Measurements from ENCODE around the gene TMBIM6.

TMBIM6 gene

DNA sequence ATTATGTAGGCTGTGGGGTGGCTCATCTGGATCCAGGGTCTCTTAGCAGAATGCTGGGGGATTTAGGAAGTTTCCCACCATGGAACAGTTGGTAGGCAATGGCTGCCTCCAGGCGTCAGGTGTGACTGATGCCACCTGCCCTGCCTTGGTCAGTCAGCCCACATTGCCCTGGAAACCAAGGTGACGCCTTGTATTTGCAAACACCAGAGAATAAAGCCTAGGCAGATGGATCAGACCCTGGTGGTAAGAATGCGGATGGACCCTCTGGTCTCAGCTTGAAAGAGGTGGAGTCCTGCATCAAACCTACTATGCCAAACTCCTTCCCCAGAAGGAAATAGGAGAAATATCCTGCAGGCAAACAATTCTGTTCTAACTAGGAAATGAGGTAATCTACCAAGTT lies 48.6 kb downstream of the TMBIM6 start:
- peak; percentile 30 for TF ChIP-seq CTCF (IDR thresholded peaks at IDR 0.05; ENCODE audit: low read depth, low read length, missing control alignments)
- no peak for DNase-seq
- no peak overlapping the region for H3K4me3 ChIP-seq (ENCODE audit: low read depth, low read length)
- no peaks in the 10 kb centered on the region for H3K27me3 ChIP-seq (replicated peaks)
- H3K36me3 ChIP-seq (replicated peaks), result peaks cover 30% of the 10 kb centered on the region
- in situ Hi-C loops (cut with HindIII; ENCODE audit: low pct_ligation_motif_present, low sequenced_read_pairs), result no loop called here
- no peak overlapping the region for H3K27ac ChIP-seq

DNA sequence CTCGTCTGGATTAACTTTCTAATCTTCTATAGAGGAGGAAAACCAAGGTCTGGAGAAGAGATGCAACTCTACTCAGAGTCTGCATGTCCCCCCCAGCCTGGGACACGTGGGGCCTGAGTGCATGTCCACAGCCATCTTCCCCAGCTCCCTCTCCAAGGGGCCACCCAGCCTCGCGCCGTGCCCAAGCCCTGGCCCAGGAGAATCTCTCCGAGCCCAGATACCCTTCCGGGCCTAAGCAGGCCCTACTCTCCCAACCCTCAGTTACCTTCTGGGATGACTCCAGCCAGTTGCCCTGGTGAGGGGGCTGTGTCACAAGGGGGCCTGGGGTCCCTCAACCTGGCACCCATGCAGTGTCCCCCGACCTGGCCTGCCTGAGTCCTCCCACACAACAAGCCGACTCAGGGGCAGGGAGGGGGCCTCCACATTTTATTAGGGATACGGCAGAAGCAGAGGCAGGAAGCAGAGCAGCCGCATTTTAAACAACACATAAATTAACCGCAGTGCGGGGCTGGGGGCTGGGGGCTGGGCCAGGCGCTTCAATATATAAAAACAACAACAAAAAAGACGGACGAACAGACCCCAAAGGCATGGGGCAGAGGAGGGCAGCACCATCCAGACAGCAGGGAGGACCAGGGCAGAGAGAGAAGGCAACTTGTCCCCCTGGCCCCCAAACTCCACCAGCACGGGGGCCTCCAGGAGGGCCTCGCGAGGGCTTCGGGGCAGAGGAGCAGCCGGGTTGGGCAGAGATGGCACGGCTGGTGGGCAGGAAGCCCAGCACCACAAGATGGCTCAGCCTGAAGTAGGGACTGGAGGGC lies 49.6 kb downstream of the TMBIM6 start:
- DNase-seq, result no peak
- in situ Hi-C loops (cut with HindIII; ENCODE audit: low pct_ligation_motif_present, low sequenced_read_pairs), result no loop called here
- Histone ChIP-seq H3K36me3 (replicated peaks) (peaks cover 33% of the 10 kb centered on the region), H3K4me3 (ENCODE audit: low read depth, low read length) (no peak overlapping the region), H3K27me3 (replicated peaks) (no peaks in the 10 kb centered on the region), H3K27ac (no peak overlapping the region)
- TF ChIP-seq CTCF (IDR thresholded peaks at IDR 0.05; ENCODE audit: low read depth, low read length, missing control alignments), result no peak

DNA sequence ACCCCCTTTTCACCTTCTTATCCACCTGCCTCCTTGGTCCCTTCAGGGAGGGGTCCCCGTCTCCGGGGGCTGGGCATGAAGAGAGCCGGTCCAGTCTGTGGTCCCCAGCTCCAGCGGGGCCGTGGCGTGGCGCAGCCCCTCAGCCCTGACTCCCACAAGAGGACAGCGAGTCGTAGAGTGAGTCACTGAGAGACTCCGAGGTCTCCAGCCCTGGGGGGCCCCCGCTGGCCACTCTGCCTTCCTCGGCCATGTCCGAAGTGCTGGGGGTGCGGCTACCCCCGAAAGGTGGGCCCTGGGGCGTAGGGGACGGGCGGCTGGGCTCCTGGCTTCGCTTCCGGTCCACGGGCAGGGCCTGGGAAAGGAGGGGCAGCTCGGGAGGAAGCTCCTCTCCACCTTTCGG lies 50.3 kb downstream of the TMBIM6 start:
- TF ChIP-seq CTCF (IDR thresholded peaks at IDR 0.05; ENCODE audit: low read depth, low read length, missing control alignments), result no peak
- Histone ChIP-seq H3K36me3 (replicated peaks) (peaks cover 41% of the 10 kb centered on the region), H3K4me3 (ENCODE audit: low read depth, low read length) (no peak overlapping the region), H3K27me3 (replicated peaks) (no peaks in the 10 kb centered on the region), H3K27ac (no peak overlapping the region)
- DNase-seq, result no peak
- in situ Hi-C loops (cut with HindIII; ENCODE audit: low pct_ligation_motif_present, low sequenced_read_pairs), result no loop called here

GRCh38 chr12:49792181-49792970 lies 51.0 kb downstream of the TMBIM6 start:
- no peak for TF ChIP-seq CTCF (IDR thresholded peaks at IDR 0.05; ENCODE audit: low read depth, low read length, missing control alignments)
- H3K36me3 ChIP-seq (replicated peaks), result peaks cover 48% of the 10 kb centered on the region
- in situ Hi-C loops (cut with HindIII; ENCODE audit: low pct_ligation_motif_present, low sequenced_read_pairs), result no loop called here
- DNase-seq, result no peak
- H3K27me3 ChIP-seq (replicated peaks), result no peaks in the 10 kb centered on the region
- no peak overlapping the region for H3K4me3 ChIP-seq (ENCODE audit: low read depth, low read length)
- no peak overlapping the region for H3K27ac ChIP-seq

DNA sequence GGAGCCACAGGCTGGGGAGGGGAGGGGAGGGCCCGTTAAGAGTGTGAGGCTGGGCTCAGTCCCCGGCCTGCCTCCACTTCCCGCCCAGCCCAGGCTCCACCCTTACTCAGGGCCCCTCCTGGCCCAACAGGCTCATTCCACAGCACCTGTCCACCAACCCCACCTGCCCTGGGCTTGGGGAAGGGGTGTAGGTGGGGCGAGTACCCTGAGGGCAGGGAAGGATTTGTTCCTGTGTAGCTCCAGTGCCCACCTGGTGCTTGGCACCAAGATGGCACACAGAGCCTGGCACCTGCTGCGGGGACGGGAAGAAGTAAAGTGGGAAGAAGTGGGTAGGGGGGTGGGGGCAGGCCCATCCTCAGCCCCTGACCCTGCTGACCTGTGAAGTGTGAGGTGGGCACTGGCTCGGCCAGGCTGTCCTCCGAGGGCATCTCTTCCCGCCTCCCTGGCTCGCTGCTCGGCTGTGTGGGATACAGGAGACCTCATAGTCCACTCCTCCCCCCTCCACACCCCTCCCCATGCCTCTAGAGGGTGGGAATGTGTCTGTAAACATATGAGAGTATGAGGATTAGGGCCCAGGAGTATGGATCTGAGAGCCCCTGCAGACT lies 51.7 kb downstream of the TMBIM6 start:
- in situ Hi-C loops (cut with HindIII; ENCODE audit: low pct_ligation_motif_present, low sequenced_read_pairs), result no loop called here
- DNase-seq, result no peak
- Histone ChIP-seq H3K4me3 (ENCODE audit: low read depth, low read length) (no peak overlapping the region), H3K36me3 (replicated peaks) (peaks cover 55% of the 10 kb centered on the region), H3K27me3 (replicated peaks) (no peaks in the 10 kb centered on the region), H3K27ac (no peak overlapping the region)
- no peak for TF ChIP-seq CTCF (IDR thresholded peaks at IDR 0.05; ENCODE audit: low read depth, low read length, missing control alignments)

Measured in brain microvascular endothelial cell (primary cell).